Lower lobe of right lung (tissue), 2 donors: Measurements from ENCODE around the gene HERPUD2. TPM values are rescaled to one million over a fixed set of nuclear protein-coding genes. Genes with fewer than 3 reads are reported as not detected.

Source experiments
- ATAC-seq, 2 donors: fragments of 200-7000 bp; cut with Tn5 transposase; one replicate each; pipeline ENCODE4 v1.9.1; 2020 to 2022; ENCODE audit warnings: mild to moderate bottlenecking in 2 of 2, moderate library complexity in 2 of 2
- DNase-seq: peaks from one replicate; pipeline ENCODE4 v3.0.0-alpha.2; 2020
- H3K27ac ChIP-seq: fragments of 200-600 bp; one replicate; pipeline ENCODE4 v1.8.0; 2022
- H3K27me3 ChIP-seq: fragments of 200-600 bp; one replicate; pipeline ENCODE4 v1.8.0; 2022; ENCODE audit warnings: low read depth
- H3K36me3 ChIP-seq: fragments of 200-600 bp; one replicate; pipeline ENCODE4 v1.8.0; 2022; ENCODE audit warnings: mild to moderate bottlenecking
- H3K4me1 ChIP-seq: fragments of 200-600 bp; one replicate; pipeline ENCODE4 v1.8.0; 2022
- H3K4me3 ChIP-seq: fragments of 200-600 bp; one replicate; pipeline ENCODE4 v1.8.0; 2022; ENCODE audit warnings: mild to moderate bottlenecking
- H3K9me3 ChIP-seq: fragments of 200-600 bp; one replicate; pipeline ENCODE4 v1.8.0; 2022
- CTCF ChIP-seq: fragments of 200-600 bp; IDR thresholded peaks from one replicate; pipeline ENCODE4 v1.8.0; 2022; ENCODE audit warnings: antibody characterized with exemption, mild to moderate bottlenecking
- intact Hi-C: fragments of 100-400 bp; cut with DNase I; formaldehyde crosslinking; loops from one replicate; pipeline ENCODE4 v1.11.0; 2022
- long read RNA-seq: library from polyadenylated mRNA; unstranded; transcript quantifications from one replicate; pipeline ENCODE4 v2.0.0, GENCODE V29; 2021
- total RNA-seq: library from RNA; stranded (reverse); fragmentation: NEBNext Ultra II Directional; extraction: Animal tissue kit (Norgen Biotek cat#: 25700); gene quantifications from one replicate; pipeline ENCODE4 v1.2.1, GENCODE V29; 2021
- donor health status: DM: no; HTN: yes; CAD: no; lungs with severe emphysema.

The HERPUD2 gene
- 40.0 TPM for total RNA-seq
- long read RNA-seq, transcript HERPUD2-202 (8 exons, 3,057 nt), result major isoform, 36 of 58 reads
- long read RNA-seq, transcript HERPUD2-201 (9 exons, 2,474 nt), result minor isoform, 7 of 58 reads
- long read RNA-seq, partial matches to known transcripts, result 5 of 58 reads
- long read RNA-seq, other reads (novel, unspliced or antisense), result 10 of 58 reads

- Histone ChIP-seq H3K36me3 (no peaks in the 10 kb centered on the region), H3K27me3 (no peaks in the 10 kb centered on the region), H3K27ac (peak within 1 kb of the TSS; percentile 99), H3K4me1 (peaks cover 51% of the 10 kb centered on the region), H3K4me3 (peak within 1 kb of the TSS; percentile 92), H3K9me3 (no peaks in the 10 kb centered on the region)
- no peak for TF ChIP-seq CTCF
- intact Hi-C loops, result no loop called here
- DNase-seq, result peak; percentile 97
- ATAC-seq, result peak; percentile 97
These were observed at the start of gene HERPUD2 for GRCh38 chr7:35694784-35695472. Gene HERPUD2, minus strand, starts transcription at chr7:35695135. Its CDS starts 805 bp downstream, at chr7:35694330.

- DNase-seq, result no peak
- no peak for TF ChIP-seq CTCF
- H3K4me3 ChIP-seq, result no peak overlapping the region
- H3K27me3 ChIP-seq, result no peaks in the 10 kb centered on the region
- H3K4me1 ChIP-seq, result no peaks in the 10 kb centered on the region
- intact Hi-C loops, result no loop called here
- no peaks in the 10 kb centered on the region for H3K36me3 ChIP-seq
- H3K27ac ChIP-seq, result no peak overlapping the region
- ATAC-seq, result no peak
- H3K9me3 ChIP-seq, result no peaks in the 10 kb centered on the region
These were observed 44.0 kb upstream of the HERPUD2 start for GRCh38 chr7:35738889-35739288.

GRCh38 chr7:35736725-35737124, 41.8 kb upstream of the HERPUD2 start:
- Histone ChIP-seq H3K27me3 (no peaks in the 10 kb centered on the region), H3K4me3 (no peak overlapping the region), H3K27ac (no peak overlapping the region), H3K4me1 (no peaks in the 10 kb centered on the region), H3K36me3 (no peaks in the 10 kb centered on the region), H3K9me3 (no peaks in the 10 kb centered on the region)
- intact Hi-C loops, result no loop called here
- ATAC-seq, result peak; percentile 67 to 84
- no peak for DNase-seq
- no peak for TF ChIP-seq CTCF

- no peak for TF ChIP-seq CTCF
- no peak overlapping the region for H3K27ac ChIP-seq
- no peaks in the 10 kb centered on the region for H3K27me3 ChIP-seq
- H3K9me3 ChIP-seq, result no peaks in the 10 kb centered on the region
- H3K36me3 ChIP-seq, result no peaks in the 10 kb centered on the region
- ATAC-seq (no peak), DNase-seq (no peak)
- no peaks in the 10 kb centered on the region for H3K4me1 ChIP-seq
- intact Hi-C loops, result no loop called here
- no peak overlapping the region for H3K4me3 ChIP-seq
These were observed 40.5 kb upstream of the HERPUD2 start for GRCh38 chr7:35735396-35735795.

- Histone ChIP-seq H3K27me3 (no peaks in the 10 kb centered on the region), H3K4me3 (no peak overlapping the region), H3K4me1 (peaks cover 1% of the 10 kb centered on the region), H3K27ac (no peak overlapping the region), H3K36me3 (no peaks in the 10 kb centered on the region), H3K9me3 (no peaks in the 10 kb centered on the region)
- intact Hi-C loops, result no loop called here
- ATAC-seq (no peak), DNase-seq (no peak)
- TF ChIP-seq CTCF, result no peak
These were observed 39.1 kb upstream of the HERPUD2 start for GRCh38 chr7:35734001-35734483.
